Transverse colon (tissue), 4 donors: ENCODE results near the gene GRB14. TPM values are rescaled to one million over a fixed set of nuclear protein-coding genes. Genes with fewer than 3 reads are reported as not detected.

Experiments
- DNase-seq: peaks from one replicate; pipeline ENCODE4 v3.0.0-alpha.2; 2019
- H3K27ac ChIP-seq, 4 donors: fragments of 200-600 bp; sonication (generic); 2 replicates each; pipeline ENCODE4 v1.5.1; 2016 to 2018; ENCODE audit warnings: inconsistent platforms in 4 of 4
- H3K27me3 ChIP-seq: fragments of 200-600 bp; sonication (generic); 2 replicates; pipeline ENCODE4 v1.5.1; 2017; ENCODE audit warnings: inconsistent platforms
- H3K36me3 ChIP-seq, 4 donors: fragments of 200-600 bp; sonication (generic); 2 replicates each; pipeline ENCODE4 v1.5.1; 2017 to 2019; ENCODE audit warnings: inconsistent platforms in 4 of 4
- H3K4me1 ChIP-seq, 4 donors: fragments of 200-600 bp; sonication (generic); 2 replicates each; pipeline ENCODE4 v1.5.1; 2017 to 2020; ENCODE audit warnings: inconsistent platforms in 4 of 4
- H3K4me3 ChIP-seq, 4 donors: fragments of 200-600 bp; sonication (generic); 1 replicate in 1 of 4; 2 replicates in 3 of 4; pipeline versions ENCODE4 v1.5.1 to v1.6.1; 2017 to 2019; ENCODE audit warnings: inconsistent platforms in 4 of 4
- H3K9me3 ChIP-seq, 2 donors: fragments of 200-600 bp; sonication (generic); 2 replicates each; pipeline ENCODE4 v1.5.1; 2017 to 2019; ENCODE audit warnings: inconsistent platforms in 2 of 2
- CTCF ChIP-seq, 5 experiments: fragments of 200-600 bp in 3 of 5; fragments of 450-650 bp in 2 of 5; sonication (generic) in 3 of 5; IDR thresholded peaks; 1 replicate in 2 of 5; 2 replicates in 3 of 5; pipeline ENCODE4 v1.5.1; 2016 to 2017; ENCODE audit warnings: antibody characterized with exemption in 5 of 5, inconsistent platforms in 3 of 5, mild to moderate bottlenecking in 2 of 5, moderate library complexity in 1 of 5
- EP300 ChIP-seq: sonication (generic); formaldehyde crosslinking; IDR thresholded peaks from one replicate; pipeline ENCODE4 v1.6.1; 2017; ENCODE audit warnings: antibody characterized with exemption, low read depth
- POLR2A ChIP-seq: fragments of 450-650 bp; IDR thresholded peaks from one replicate; pipeline ENCODE4 v1.6.1; 2016; ENCODE audit warnings: antibody characterized with exemption, mild to moderate bottlenecking, moderate library complexity
- POLR2AphosphoS5 ChIP-seq, 3 donors: sonication (generic); formaldehyde crosslinking; IDR thresholded peaks; one replicate each; pipeline ENCODE4 v1.6.1; 2016; ENCODE audit warnings: antibody characterized with exemption in 3 of 3
- WGBS, 2 donors: methylation state at CpG; one replicate each; pipeline ENCODE4 v1.1.5; 2018; ENCODE audit warnings: low coverage in 1 of 2; 5-methylcytosine and 5-hydroxymethylcytosine counted together
- in situ Hi-C, 4 donors: fragments of 200-750 bp; cut with MboI; loops; one replicate each; pipeline versions ENCODE4 v1.15.0 to v1.15.1; 2017; ENCODE audit warnings: low sequenced_read_pairs in 3 of 4, low pct_ligation_motif_present in 1 of 4, low pct_unique_long_range_greater_than_20kb in 1 of 4
- intact Hi-C: fragments of 100-400 bp; cut with DNase I; formaldehyde crosslinking; loops from one replicate; pipeline ENCODE4 v1.15.1; 2023; ENCODE audit warnings: low total_unique reads
- total RNA-seq, 4 donors: library from RNA; depleted of rRNA; stranded (reverse); fragments of >200 nt; gene quantifications; one replicate each; pipeline ENCODE4 v1.1.0, GENCODE V29; 2016

GRB14 gene
- total RNA-seq, 4 donors from 2014 or later = 2.5 to 3.4 TPM; not detected in 2

GRCh38 chr2:164655336-164655735 is 34.1 kb upstream of the GRB14 start:
- TF ChIP-seq POLR2A (no peak), POLR2AphosphoS5 (IDR thresholded peaks at IDR 0.05) (no peak), CTCF (IDR thresholded peaks at IDR 0.05) (no peak), EP300 (no peak)
- intact Hi-C loops (no loop called here), in situ Hi-C loops (no loop called here)
- no peak for DNase-seq
- Histone ChIP-seq H3K9me3 (peaks cover 3 to 7% of the 10 kb centered on the region in 2 donors), H3K4me1 (no peaks in the 10 kb centered on the region), H3K27me3 (no peaks in the 10 kb centered on the region), H3K27ac (no peak overlapping the region), H3K4me3 (no peak overlapping the region), H3K36me3 (no peaks in the 10 kb centered on the region)

GRCh38 chr2:164651361-164651760 is 30.1 kb upstream of the GRB14 start:
- intact Hi-C loops = no loop called here
- H3K4me3 ChIP-seq = no peak overlapping the region
- no peak for DNase-seq
- in situ Hi-C loops = no loop called here
- WGBS, 2 donors = 67% methylated on average over 1 of the region's 1 CpG; no CpG with 5 or more reads in 1 of the 2 donors
- no peak overlapping the region for H3K27ac ChIP-seq
- H3K4me1 ChIP-seq = no peaks in the 10 kb centered on the region
- TF ChIP-seq POLR2A = no peak
- TF ChIP-seq CTCF (IDR thresholded peaks at IDR 0.05) = no peak
- TF ChIP-seq POLR2AphosphoS5 (IDR thresholded peaks at IDR 0.05) = no peak
- no peak for TF ChIP-seq EP300
- no peaks in the 10 kb centered on the region for H3K36me3 ChIP-seq
- H3K9me3 ChIP-seq = peaks cover 12 to 27% of the 10 kb centered on the region in 2 donors
- no peaks in the 10 kb centered on the region for H3K27me3 ChIP-seq

- Histone ChIP-seq H3K27ac (no peak overlapping the region), H3K4me1 (no peaks in the 10 kb centered on the region), H3K4me3 (no peak overlapping the region), H3K9me3 (peaks cover 0 to 11% of the 10 kb centered on the region in 2 donors), H3K27me3 (no peaks in the 10 kb centered on the region), H3K36me3 (no peaks in the 10 kb centered on the region)
- intact Hi-C loops (no loop called here), in situ Hi-C loops (no loop called here)
- TF ChIP-seq CTCF (IDR thresholded peaks at IDR 0.05) (no peak), EP300 (no peak), POLR2AphosphoS5 (IDR thresholded peaks at IDR 0.05) (no peak), POLR2A (no peak)
- DNase-seq = no peak
- 87 to 88% methylated on average over 1 of the region's 1 CpG for WGBS, 2 donors
Observed at GRCh38 chr2:164644036-164644700, 22.9 kb upstream of the GRB14 start.

- no peak for DNase-seq
- Histone ChIP-seq H3K27me3 (no peaks in the 10 kb centered on the region), H3K36me3 (no peaks in the 10 kb centered on the region), H3K27ac (no peak overlapping the region), H3K9me3 (peaks cover 0 to 2% of the 10 kb centered on the region in 2 donors), H3K4me1 (no peaks in the 10 kb centered on the region), H3K4me3 (no peak overlapping the region)
- in situ Hi-C loops (no loop called here), intact Hi-C loops (no loop called here)
- TF ChIP-seq EP300 = no peak
- TF ChIP-seq POLR2AphosphoS5 (IDR thresholded peaks at IDR 0.05) = no peak
- TF ChIP-seq POLR2A = no peak
- TF ChIP-seq CTCF (IDR thresholded peaks at IDR 0.05) = no peak
- WGBS, 2 donors = 78 to 91% methylated on average over 7 to 8 of the region's 8 CpGs
Observed at GRCh38 chr2:164642946-164643555, 21.8 kb upstream of the GRB14 start.
